Body of pancreas (tissue), 4 donors: Measurements from ENCODE around the gene RBMS2.

Experiments used
- POLR2A ChIP-seq, 3 donors: fragments of 450-650 bp; IDR thresholded peaks; one replicate each; pipeline ENCODE4 v1.6.1; 2016; ENCODE audit warnings: antibody characterized with exemption in 3 of 3, mild to moderate bottlenecking in 2 of 3
- TF ChIP-seq, protein P1 (sequence below), 7 experiments: fragments of 450-650 bp in 4 of 7; fragments of 200-600 bp in 3 of 7; sonication (generic) in 3 of 7; IDR thresholded peaks; one replicate each; pipeline ENCODE4 v1.5.1; 2016 to 2019; ENCODE audit warnings: antibody characterized with exemption in 7 of 7

GRCh38 chr12:56632701-56633467, 111.3 kb downstream of the RBMS2 start:
- TF ChIP-seq, protein P1, sequence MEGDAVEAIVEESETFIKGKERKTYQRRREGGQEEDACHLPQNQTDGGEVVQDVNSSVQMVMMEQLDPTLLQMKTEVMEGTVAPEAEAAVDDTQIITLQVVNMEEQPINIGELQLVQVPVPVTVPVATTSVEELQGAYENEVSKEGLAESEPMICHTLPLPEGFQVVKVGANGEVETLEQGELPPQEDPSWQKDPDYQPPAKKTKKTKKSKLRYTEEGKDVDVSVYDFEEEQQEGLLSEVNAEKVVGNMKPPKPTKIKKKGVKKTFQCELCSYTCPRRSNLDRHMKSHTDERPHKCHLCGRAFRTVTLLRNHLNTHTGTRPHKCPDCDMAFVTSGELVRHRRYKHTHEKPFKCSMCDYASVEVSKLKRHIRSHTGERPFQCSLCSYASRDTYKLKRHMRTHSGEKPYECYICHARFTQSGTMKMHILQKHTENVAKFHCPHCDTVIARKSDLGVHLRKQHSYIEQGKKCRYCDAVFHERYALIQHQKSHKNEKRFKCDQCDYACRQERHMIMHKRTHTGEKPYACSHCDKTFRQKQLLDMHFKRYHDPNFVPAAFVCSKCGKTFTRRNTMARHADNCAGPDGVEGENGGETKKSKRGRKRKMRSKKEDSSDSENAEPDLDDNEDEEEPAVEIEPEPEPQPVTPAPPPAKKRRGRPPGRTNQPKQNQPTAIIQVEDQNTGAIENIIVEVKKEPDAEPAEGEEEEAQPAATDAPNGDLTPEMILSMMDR (IDR thresholded peaks at IDR 0.05), result no peak
- TF ChIP-seq POLR2A (IDR thresholded peaks at IDR 0.05), result no peak
